OCI-LY3 (cell line): Measurements from ENCODE around the gene MCTS1.

Experiments
- H2AFZ ChIP-seq: fragments of 200-600, 300-600 bp; shearing (Covaris generic); 2 replicates; pipeline ENCODE4 v1.6.0; 2014; ENCODE audit warnings: antibody characterized with exemption, low read depth, low read length
- H3K27ac ChIP-seq: fragments of 200-600, 300-600 bp; sonication (generic); 2 replicates; pipeline ENCODE4 v1.5.1; 2014; ENCODE audit warnings: mild to moderate bottlenecking, low read length, moderate library complexity, mixed read lengths
- H3K27me3 ChIP-seq: fragments of 200-600, 300-600 bp; sonication (generic); 2 replicates; pipeline ENCODE4 v1.6.1; 2014; ENCODE audit warnings: low read depth, low read length, mixed read lengths
- H3K36me3 ChIP-seq: fragments of 200-600, 300-600 bp; sonication (generic); replicated peaks from 2 replicates; pipeline ENCODE3; 2014; ENCODE audit warnings: low read depth, low read length, mixed read lengths
- H3K4me1 ChIP-seq: fragments of 300-600, 200-600 bp; sonication (generic); 2 replicates; pipeline ENCODE4 v1.6.1; 2014; ENCODE audit warnings: low read length, mixed read lengths
- H3K4me2 ChIP-seq: fragments of 200-600, 300-600 bp; sonication (generic); 2 replicates; pipeline ENCODE4 v1.6.1; 2014; ENCODE audit warnings: low read length, mixed read lengths
- H3K4me3 ChIP-seq: fragments of 300-600, 200-600 bp; sonication (generic); 2 replicates; pipeline ENCODE4 v1.5.1; 2014; ENCODE audit warnings: antibody characterized with exemption, mild to moderate bottlenecking, low read length, moderate library complexity
- H3K79me2 ChIP-seq: fragments of 300-600, 200-600 bp; shearing (Covaris generic); 2 replicates; pipeline ENCODE4 v1.6.1; 2014; ENCODE audit warnings: mild to moderate bottlenecking, low read length, mixed read lengths
- H3K9ac ChIP-seq: fragments of 300-600, 200-600 bp; shearing (Covaris generic); 2 replicates; pipeline ENCODE4 v1.6.0; 2014; ENCODE audit warnings: mild to moderate bottlenecking, low read length, moderate library complexity
- H3K9me3 ChIP-seq: fragments of 200-600, 300-600 bp; shearing (Covaris generic); 2 replicates; pipeline ENCODE4 v1.6.1; 2014; ENCODE audit warnings: low read length, mixed read lengths; ENCODE audit not compliant: insufficient read depth
- H4K20me1 ChIP-seq: fragments of 200-600, 300-600 bp; sonication (generic); 2 replicates; pipeline ENCODE4 v1.6.1; 2016; ENCODE audit warnings: low read length, mixed read lengths; ENCODE audit not compliant: insufficient read depth
- EZH2phosphoT487 ChIP-seq: fragments of 200-600 bp; shearing (Covaris generic); IDR thresholded peaks from 2 replicates; pipeline ENCODE4 v1.6.1; 2018; ENCODE audit warnings: antibody characterized with exemption, mixed run types, low read depth
- TF ChIP-seq, protein P1 (sequence below): fragments of 200-600, 300-600 bp; sonication (generic); IDR thresholded peaks from 2 replicates; pipeline ENCODE4 v1.5.1; 2014; ENCODE audit warnings: antibody characterized with exemption, low read length, low read depth

The MCTS1 gene

DNA sequence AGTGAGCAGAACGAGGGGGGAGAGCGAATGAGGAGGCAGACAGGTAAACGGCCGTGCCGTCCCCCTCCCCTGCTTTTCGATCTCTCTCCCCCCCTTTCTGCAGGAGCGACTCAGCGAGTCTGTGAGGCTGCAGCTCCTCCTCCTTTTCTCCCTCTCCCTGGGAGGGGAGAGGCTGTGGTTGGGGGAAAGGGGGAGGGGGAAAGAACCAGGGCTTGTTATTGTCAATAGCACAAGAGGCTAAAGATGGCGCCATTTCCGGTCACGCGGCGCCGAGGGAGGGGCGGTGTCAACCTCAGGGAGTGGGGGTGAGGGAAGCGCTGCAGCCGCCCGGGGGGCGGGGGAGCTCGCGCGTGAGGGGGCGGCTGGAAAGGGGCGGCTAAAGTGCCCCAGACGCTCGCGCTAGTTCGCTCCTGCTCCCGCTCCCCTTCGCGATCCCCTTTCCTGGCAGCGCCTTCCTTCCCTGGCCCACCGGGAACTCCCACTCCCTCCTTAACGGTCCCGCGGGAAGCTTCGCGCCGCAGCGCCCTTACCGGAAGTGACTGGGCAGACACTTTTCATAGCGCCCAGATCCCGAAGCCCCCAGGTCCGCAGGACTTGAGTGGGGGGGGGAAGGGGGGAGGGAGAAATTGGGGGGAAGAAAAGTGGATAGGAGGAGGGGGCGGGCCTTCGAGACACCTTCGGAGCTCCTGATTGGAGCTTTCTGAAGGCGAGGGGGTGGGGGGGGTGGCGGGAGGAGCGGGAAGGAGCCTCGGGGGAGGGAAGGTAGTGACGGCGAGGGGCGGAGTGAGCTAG is 42.9 kb upstream of the MCTS1 start, which contains the start of gene CUL4B:
Gene CUL4B, minus strand, starts transcription at position 121 of the 792 bp plus-strand sequence. CDS start 324 bp downstream, outside the sequence.
- Histone ChIP-seq H3K4me1 (peaks cover 25% of the 10 kb centered on the region), H3K27me3 (no peaks in the 10 kb centered on the region), H3K9me3 (no peaks in the 10 kb centered on the region), H3K36me3 (peaks cover 8% of the 10 kb centered on the region), H2AFZ (peak within 1 kb of the TSS; percentile 97), H3K4me2 (peak within 1 kb of the TSS; percentile 93), H3K27ac (peak within 1 kb of the TSS; percentile 95), H4K20me1 (no peaks in the 10 kb centered on the region), H3K4me3 (peak within 1 kb of the TSS; percentile 100), H3K9ac (peak within 1 kb of the TSS; percentile 100), H3K79me2 (peaks cover 30% of the 10 kb centered on the region)
- TF ChIP-seq EZH2phosphoT487, result no peak
- TF ChIP-seq, protein P1, sequence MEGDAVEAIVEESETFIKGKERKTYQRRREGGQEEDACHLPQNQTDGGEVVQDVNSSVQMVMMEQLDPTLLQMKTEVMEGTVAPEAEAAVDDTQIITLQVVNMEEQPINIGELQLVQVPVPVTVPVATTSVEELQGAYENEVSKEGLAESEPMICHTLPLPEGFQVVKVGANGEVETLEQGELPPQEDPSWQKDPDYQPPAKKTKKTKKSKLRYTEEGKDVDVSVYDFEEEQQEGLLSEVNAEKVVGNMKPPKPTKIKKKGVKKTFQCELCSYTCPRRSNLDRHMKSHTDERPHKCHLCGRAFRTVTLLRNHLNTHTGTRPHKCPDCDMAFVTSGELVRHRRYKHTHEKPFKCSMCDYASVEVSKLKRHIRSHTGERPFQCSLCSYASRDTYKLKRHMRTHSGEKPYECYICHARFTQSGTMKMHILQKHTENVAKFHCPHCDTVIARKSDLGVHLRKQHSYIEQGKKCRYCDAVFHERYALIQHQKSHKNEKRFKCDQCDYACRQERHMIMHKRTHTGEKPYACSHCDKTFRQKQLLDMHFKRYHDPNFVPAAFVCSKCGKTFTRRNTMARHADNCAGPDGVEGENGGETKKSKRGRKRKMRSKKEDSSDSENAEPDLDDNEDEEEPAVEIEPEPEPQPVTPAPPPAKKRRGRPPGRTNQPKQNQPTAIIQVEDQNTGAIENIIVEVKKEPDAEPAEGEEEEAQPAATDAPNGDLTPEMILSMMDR, result no peak

DNA sequence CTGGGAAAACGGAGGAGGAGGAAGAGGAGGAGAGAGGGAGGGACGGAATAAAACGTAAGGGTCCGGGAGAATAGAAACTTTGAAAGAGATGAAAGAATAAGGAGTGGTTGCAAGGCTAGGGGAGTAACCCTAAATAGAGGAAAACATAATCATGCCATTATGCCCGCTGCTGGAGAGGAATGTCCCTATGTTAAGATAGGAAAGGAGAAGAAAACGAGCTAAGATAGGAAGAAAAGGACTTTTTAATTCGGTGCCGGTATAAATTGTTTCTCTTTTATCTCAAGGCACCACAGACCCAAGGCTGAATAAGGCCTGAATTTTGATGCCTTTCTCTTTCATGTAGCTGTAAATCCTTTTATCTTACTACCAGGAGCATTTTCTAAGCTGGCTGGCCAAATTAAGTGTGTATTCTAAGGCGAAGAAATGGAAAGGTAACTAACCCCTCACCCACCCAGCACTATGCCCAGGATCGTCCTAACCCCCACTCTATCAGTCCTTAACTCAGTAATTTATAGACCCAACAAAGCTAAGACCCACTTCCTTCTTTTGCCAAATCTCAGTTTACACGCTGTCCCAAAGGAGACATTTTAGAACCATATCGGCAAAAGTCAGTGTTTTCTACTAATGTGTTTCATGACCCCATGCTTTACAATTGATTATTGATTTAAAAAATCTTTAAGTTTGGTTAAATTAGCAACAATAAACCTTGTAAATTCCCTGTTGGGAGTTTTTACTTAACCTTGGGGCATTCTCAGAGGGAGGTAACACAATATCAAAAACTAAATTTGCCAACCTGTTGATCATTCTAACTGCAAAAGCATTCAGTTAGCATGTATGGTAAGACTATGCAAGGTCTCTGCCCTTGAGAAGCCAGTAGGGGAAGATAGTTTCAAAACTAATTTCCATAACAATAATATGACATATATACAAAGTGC is 42.0 kb upstream of the MCTS1 start:
- Histone ChIP-seq H3K4me2 (peak overlapping the region; percentile 93), H3K27me3 (no peaks in the 10 kb centered on the region), H3K79me2 (peaks cover 30% of the 10 kb centered on the region), H3K9ac (peak overlapping the region; percentile 100), H3K4me1 (peaks cover 25% of the 10 kb centered on the region), H3K36me3 (peaks cover 4% of the 10 kb centered on the region), H4K20me1 (no peaks in the 10 kb centered on the region), H2AFZ (peak overlapping the region; percentile 72), H3K4me3 (peak overlapping the region; percentile 100), H3K9me3 (no peaks in the 10 kb centered on the region), H3K27ac (peak overlapping the region; percentile 95)
- TF ChIP-seq EZH2phosphoT487, result no peak
- TF ChIP-seq, protein P1, result no peak

DNA sequence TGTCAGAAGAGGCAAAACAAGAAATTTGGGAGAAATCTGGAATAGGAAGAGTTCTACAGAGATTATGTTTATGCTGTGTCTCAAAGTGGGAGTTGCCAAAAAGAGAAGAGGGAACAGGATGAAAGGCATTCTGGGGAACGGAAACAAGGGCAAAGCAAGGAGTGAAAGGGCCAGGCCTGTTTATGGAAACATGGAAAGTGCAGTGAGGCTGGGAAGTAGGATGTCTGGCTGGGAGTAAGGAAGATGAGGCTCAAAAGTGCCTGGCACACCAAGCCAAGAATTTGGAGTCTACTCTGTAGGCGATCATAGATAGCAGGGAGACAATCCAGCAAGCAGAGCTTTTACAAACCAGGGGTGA is 41.4 kb upstream of the MCTS1 start:
- Histone ChIP-seq H3K4me1 (peaks cover 25% of the 10 kb centered on the region), H3K79me2 (peaks cover 30% of the 10 kb centered on the region), H4K20me1 (no peaks in the 10 kb centered on the region), H3K27me3 (no peaks in the 10 kb centered on the region), H3K9me3 (no peaks in the 10 kb centered on the region), H2AFZ (no peak overlapping the region), H3K4me2 (peak overlapping the region; percentile 93), H3K4me3 (peak overlapping the region; percentile 100; the same call in 1 of the 2 replicates), H3K9ac (no peak overlapping the region), H3K27ac (0 out of 2 replicates have a peak overlapping the region, but pooled peaks have one; percentile 95), H3K36me3 (no peaks in the 10 kb centered on the region)
- TF ChIP-seq, protein P1, result no peak
- no peak for TF ChIP-seq EZH2phosphoT487

DNA sequence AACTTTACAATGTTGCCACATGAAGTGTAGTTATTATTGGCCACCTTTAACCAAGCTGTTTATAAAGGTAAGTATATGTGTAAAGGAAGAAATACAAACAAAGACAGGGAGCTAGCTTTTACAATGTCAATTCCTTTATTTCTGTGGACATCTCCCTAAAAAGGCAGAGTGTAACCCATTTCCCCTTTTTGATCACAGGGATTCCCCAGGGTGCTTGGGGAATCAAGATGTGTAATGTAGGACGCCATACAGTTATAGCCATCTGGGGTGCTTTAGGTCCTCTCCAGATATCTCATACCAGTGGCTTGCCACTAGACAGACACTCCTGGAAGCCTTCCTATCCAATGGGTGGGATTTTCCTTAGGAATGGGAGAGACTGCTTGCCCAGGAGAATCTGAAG is 39.0 kb upstream of the MCTS1 start:
- Histone ChIP-seq H3K36me3 (no peaks in the 10 kb centered on the region), H3K4me3 (no peak overlapping the region), H3K27me3 (no peaks in the 10 kb centered on the region), H2AFZ (no peak overlapping the region), H3K9ac (no peak overlapping the region), H4K20me1 (no peaks in the 10 kb centered on the region), H3K4me1 (peaks cover 14% of the 10 kb centered on the region), H3K79me2 (peaks cover 7% of the 10 kb centered on the region), H3K4me2 (no peak overlapping the region), H3K9me3 (no peaks in the 10 kb centered on the region), H3K27ac (no peak overlapping the region)
- TF ChIP-seq, protein P1, result no peak
- TF ChIP-seq EZH2phosphoT487, result no peak
